ENCODE measurements around the gene KCNMA1.

KCNMA1 gene

GRCh38 chr10:77305650-77306632, 331.7 kb downstream of the KCNMA1 start:
- Histone ChIP-seq H3K4me1 (ENCODE audit: control insufficient read depth, insufficient read depth, low read length) (peaks cover 32% of the 10 kb centered on the region), H3K27me3 (ENCODE audit: control insufficient read depth in 1 of 2, insufficient read depth in 2 of 2, low read length in 2 of 2) (no peaks in the 10 kb centered on the region), H3K36me3 (ENCODE audit: control insufficient read depth in 2 of 2, insufficient read depth in 2 of 2, low read length in 2 of 2) (no peaks in the 10 kb centered on the region), H3K9ac (ENCODE audit: low read length in 2 of 2) (no peak overlapping the region), H3K4me3 (ENCODE audit: low read length in 2 of 2) (no peak overlapping the region), H3K27ac (ENCODE audit: low read length) (no peak overlapping the region), H3K9me3 (ENCODE audit: control insufficient read depth in 2 of 2, low read length in 2 of 2) (no peaks in the 10 kb centered on the region)

GRCh38 chr10:77304192-77304591, 333.4 kb downstream of the KCNMA1 start:
- Histone ChIP-seq H3K4me3 (ENCODE audit: low read length in 2 of 2) (no peak overlapping the region), H3K9me3 (ENCODE audit: control insufficient read depth in 2 of 2, low read length in 2 of 2) (no peaks in the 10 kb centered on the region), H3K27me3 (ENCODE audit: control insufficient read depth in 1 of 2, insufficient read depth in 2 of 2, low read length in 2 of 2) (no peaks in the 10 kb centered on the region), H3K9ac (ENCODE audit: low read length in 2 of 2) (no peak overlapping the region), H3K4me1 (ENCODE audit: control insufficient read depth, insufficient read depth, low read length) (peaks cover 20% of the 10 kb centered on the region), H3K27ac (ENCODE audit: low read length) (no peak overlapping the region), H3K36me3 (ENCODE audit: control insufficient read depth in 2 of 2, insufficient read depth in 2 of 2, low read length in 2 of 2) (no peaks in the 10 kb centered on the region)

GRCh38 chr10:77301305-77301730, 336.3 kb downstream of the KCNMA1 start:
- Histone ChIP-seq H3K27ac (ENCODE audit: low read length) (no peak overlapping the region), H3K9me3 (ENCODE audit: control insufficient read depth in 2 of 2, low read length in 2 of 2) (no peaks in the 10 kb centered on the region), H3K27me3 (ENCODE audit: control insufficient read depth in 1 of 2, insufficient read depth in 2 of 2, low read length in 2 of 2) (no peaks in the 10 kb centered on the region), H3K36me3 (ENCODE audit: control insufficient read depth in 2 of 2, insufficient read depth in 2 of 2, low read length in 2 of 2) (no peaks in the 10 kb centered on the region), H3K4me1 (ENCODE audit: control insufficient read depth, insufficient read depth, low read length) (peaks cover 9% of the 10 kb centered on the region), H3K9ac (ENCODE audit: low read length in 2 of 2) (no peak overlapping the region), H3K4me3 (ENCODE audit: low read length in 2 of 2) (no peak overlapping the region)

GRCh38 chr10:77300682-77301302, 336.8 kb downstream of the KCNMA1 start:
- Histone ChIP-seq H3K9ac (ENCODE audit: low read length in 2 of 2) (no peak overlapping the region), H3K27ac (ENCODE audit: low read length) (no peak overlapping the region), H3K4me3 (ENCODE audit: low read length in 2 of 2) (no peak overlapping the region), H3K27me3 (ENCODE audit: control insufficient read depth in 1 of 2, insufficient read depth in 2 of 2, low read length in 2 of 2) (no peaks in the 10 kb centered on the region), H3K9me3 (ENCODE audit: control insufficient read depth in 2 of 2, low read length in 2 of 2) (no peaks in the 10 kb centered on the region), H3K4me1 (ENCODE audit: control insufficient read depth, insufficient read depth, low read length) (peaks cover 7% of the 10 kb centered on the region), H3K36me3 (ENCODE audit: control insufficient read depth in 2 of 2, insufficient read depth in 2 of 2, low read length in 2 of 2) (no peaks in the 10 kb centered on the region)

- Histone ChIP-seq H3K4me1 (ENCODE audit: control insufficient read depth, insufficient read depth, low read length) (peaks cover 8% of the 10 kb centered on the region), H3K9me3 (ENCODE audit: control insufficient read depth in 2 of 2, low read length in 2 of 2) (no peaks in the 10 kb centered on the region), H3K27me3 (ENCODE audit: control insufficient read depth in 1 of 2, insufficient read depth in 2 of 2, low read length in 2 of 2) (no peaks in the 10 kb centered on the region), H3K27ac (ENCODE audit: low read length) (no peak overlapping the region), H3K4me3 (ENCODE audit: low read length in 2 of 2) (no peak overlapping the region), H3K9ac (ENCODE audit: low read length in 2 of 2) (no peak overlapping the region), H3K36me3 (ENCODE audit: control insufficient read depth in 2 of 2, insufficient read depth in 2 of 2, low read length in 2 of 2) (no peaks in the 10 kb centered on the region)
These were observed 338.3 kb downstream of the KCNMA1 start for GRCh38 chr10:77299320-77299719.

- Histone ChIP-seq H3K36me3 (ENCODE audit: control insufficient read depth in 2 of 2, insufficient read depth in 2 of 2, low read length in 2 of 2) (no peaks in the 10 kb centered on the region), H3K9me3 (ENCODE audit: control insufficient read depth in 2 of 2, low read length in 2 of 2) (no peaks in the 10 kb centered on the region), H3K9ac (ENCODE audit: low read length in 2 of 2) (no peak overlapping the region), H3K4me3 (ENCODE audit: low read length in 2 of 2) (no peak overlapping the region), H3K27ac (ENCODE audit: low read length) (no peak overlapping the region), H3K4me1 (ENCODE audit: control insufficient read depth, insufficient read depth, low read length) (peaks cover 17% of the 10 kb centered on the region), H3K27me3 (ENCODE audit: control insufficient read depth in 1 of 2, insufficient read depth in 2 of 2, low read length in 2 of 2) (no peaks in the 10 kb centered on the region)
These were observed 340.2 kb downstream of the KCNMA1 start for GRCh38 chr10:77297393-77297739.

GRCh38 chr10:77296534-77297392, 340.8 kb downstream of the KCNMA1 start:
- no peaks in the 10 kb centered on the region for H3K9me3 ChIP-seq (ENCODE audit: control insufficient read depth in 2 of 2, low read length in 2 of 2)
- H3K36me3 ChIP-seq (ENCODE audit: control insufficient read depth in 2 of 2, insufficient read depth in 2 of 2, low read length in 2 of 2) = no peaks in the 10 kb centered on the region
- no peak overlapping the region for H3K4me3 ChIP-seq (ENCODE audit: low read length in 2 of 2)
- H3K27me3 ChIP-seq (ENCODE audit: control insufficient read depth in 1 of 2, insufficient read depth in 2 of 2, low read length in 2 of 2) = no peaks in the 10 kb centered on the region
- peaks cover 17% of the 10 kb centered on the region for H3K4me1 ChIP-seq (ENCODE audit: control insufficient read depth, insufficient read depth, low read length)
- no peak overlapping the region for H3K27ac ChIP-seq (ENCODE audit: low read length)
- H3K9ac ChIP-seq (ENCODE audit: low read length in 2 of 2) = no peak overlapping the region

GRCh38 chr10:77293773-77294172, 343.8 kb downstream of the KCNMA1 start:
- Histone ChIP-seq H3K27ac (ENCODE audit: low read length) (no peak overlapping the region), H3K36me3 (ENCODE audit: control insufficient read depth in 2 of 2, insufficient read depth in 2 of 2, low read length in 2 of 2) (no peaks in the 10 kb centered on the region), H3K27me3 (ENCODE audit: control insufficient read depth in 1 of 2, insufficient read depth in 2 of 2, low read length in 2 of 2) (no peaks in the 10 kb centered on the region), H3K4me3 (ENCODE audit: low read length in 2 of 2) (no peak overlapping the region), H3K9ac (ENCODE audit: low read length in 2 of 2) (no peak overlapping the region), H3K9me3 (ENCODE audit: control insufficient read depth in 2 of 2, low read length in 2 of 2) (no peaks in the 10 kb centered on the region), H3K4me1 (ENCODE audit: control insufficient read depth, insufficient read depth, low read length) (peaks cover 26% of the 10 kb centered on the region)

GRCh38 chr10:77293347-77293746, 344.3 kb downstream of the KCNMA1 start:
- H3K27ac ChIP-seq (ENCODE audit: low read length) = no peak overlapping the region
- no peaks in the 10 kb centered on the region for H3K36me3 ChIP-seq (ENCODE audit: control insufficient read depth in 2 of 2, insufficient read depth in 2 of 2, low read length in 2 of 2)
- no peak overlapping the region for H3K4me3 ChIP-seq (ENCODE audit: low read length in 2 of 2)
- H3K4me1 ChIP-seq (ENCODE audit: control insufficient read depth, insufficient read depth, low read length) = peaks cover 26% of the 10 kb centered on the region
- H3K9ac ChIP-seq (ENCODE audit: low read length in 2 of 2) = no peak overlapping the region
- no peaks in the 10 kb centered on the region for H3K27me3 ChIP-seq (ENCODE audit: control insufficient read depth in 1 of 2, insufficient read depth in 2 of 2, low read length in 2 of 2)
- H3K9me3 ChIP-seq (ENCODE audit: control insufficient read depth in 2 of 2, low read length in 2 of 2) = no peaks in the 10 kb centered on the region

- no peak overlapping the region for H3K4me3 ChIP-seq (ENCODE audit: low read length in 2 of 2)
- peaks cover 39% of the 10 kb centered on the region for H3K4me1 ChIP-seq (ENCODE audit: control insufficient read depth, insufficient read depth, low read length)
- no peak overlapping the region for H3K27ac ChIP-seq (ENCODE audit: low read length)
These were observed 345.8 kb downstream of the KCNMA1 start for GRCh38 chr10:77291596-77292505.

More at GRCh38 chr10:77291596-77292505, 345.8 kb downstream of the KCNMA1 start:
- Histone ChIP-seq H3K27me3 (ENCODE audit: control insufficient read depth in 1 of 2, insufficient read depth in 2 of 2, low read length in 2 of 2) (no peaks in the 10 kb centered on the region), H3K9ac (ENCODE audit: low read length in 2 of 2) (no peak overlapping the region), H3K9me3 (ENCODE audit: control insufficient read depth in 2 of 2, low read length in 2 of 2) (no peaks in the 10 kb centered on the region), H3K36me3 (ENCODE audit: control insufficient read depth in 2 of 2, insufficient read depth in 2 of 2, low read length in 2 of 2) (no peaks in the 10 kb centered on the region)
